ENCODE results near the gene ITCH.

GRCh38 chr20:34458631-34459030 lies 95.6 kb downstream of the ITCH start:
- TF ChIP-seq CEBPB (IDR thresholded peaks at IDR 0.05; ENCODE audit: low read depth) (no peak), EZH2 (IDR thresholded peaks at IDR 0.05) (no peak)
